GM10266 (cell line): ENCODE results near the gene PHLDA2.

Experiments
- DNase-seq: peaks from one replicate; pipeline ENCODE4 v3.0.0; 2012; ENCODE audit errors: extremely low spot score
- TF ChIP-seq, protein P1 (sequence below): IDR thresholded peaks from 2 replicates; pipeline ENCODE4 v1.5.1; 2012; ENCODE audit warnings: mild to moderate bottlenecking, low read depth; ENCODE audit not compliant: control insufficient read depth, insufficient read depth; ENCODE audit errors: missing control alignments

Gene PHLDA2

DNA sequence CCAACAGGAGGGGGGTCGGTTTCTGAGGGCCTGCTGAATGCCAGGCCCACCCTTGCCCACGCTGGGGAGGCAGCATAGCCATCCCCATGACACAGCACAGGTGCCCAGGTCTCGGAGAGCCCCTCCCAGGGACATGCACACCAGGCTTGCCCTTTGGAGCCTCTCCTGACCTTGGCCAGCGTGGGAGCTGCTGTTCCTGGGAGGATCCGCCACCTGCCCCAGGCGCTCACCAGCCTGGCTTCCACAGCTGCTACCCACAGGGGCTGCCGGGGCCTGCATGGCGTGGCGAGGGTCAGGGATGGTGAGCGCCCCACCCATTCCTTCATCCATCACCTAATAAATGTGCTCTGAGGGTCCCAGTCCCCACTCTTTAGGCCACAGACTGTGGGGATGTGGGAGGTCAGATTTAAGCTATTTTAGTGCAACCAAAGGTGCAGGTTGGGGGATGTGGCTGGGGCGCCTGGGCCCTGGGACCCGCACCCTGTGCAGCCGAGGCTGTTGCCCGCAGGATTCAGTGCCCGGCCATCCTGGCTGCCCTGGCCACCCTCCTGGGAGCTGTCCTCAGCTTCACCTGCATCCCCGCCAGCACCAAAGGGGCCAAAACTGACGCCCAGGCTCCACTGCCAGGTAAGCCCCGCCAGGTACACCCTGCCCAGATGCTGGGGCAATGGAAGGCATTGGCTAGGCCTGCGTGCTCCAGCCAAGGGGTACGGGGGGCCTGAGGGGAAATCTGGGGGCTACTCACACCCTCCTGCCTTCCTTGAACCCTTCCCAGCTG, 12.9 kb downstream of the PHLDA2 start:
- DNase-seq = no peak
- TF ChIP-seq, protein P1, sequence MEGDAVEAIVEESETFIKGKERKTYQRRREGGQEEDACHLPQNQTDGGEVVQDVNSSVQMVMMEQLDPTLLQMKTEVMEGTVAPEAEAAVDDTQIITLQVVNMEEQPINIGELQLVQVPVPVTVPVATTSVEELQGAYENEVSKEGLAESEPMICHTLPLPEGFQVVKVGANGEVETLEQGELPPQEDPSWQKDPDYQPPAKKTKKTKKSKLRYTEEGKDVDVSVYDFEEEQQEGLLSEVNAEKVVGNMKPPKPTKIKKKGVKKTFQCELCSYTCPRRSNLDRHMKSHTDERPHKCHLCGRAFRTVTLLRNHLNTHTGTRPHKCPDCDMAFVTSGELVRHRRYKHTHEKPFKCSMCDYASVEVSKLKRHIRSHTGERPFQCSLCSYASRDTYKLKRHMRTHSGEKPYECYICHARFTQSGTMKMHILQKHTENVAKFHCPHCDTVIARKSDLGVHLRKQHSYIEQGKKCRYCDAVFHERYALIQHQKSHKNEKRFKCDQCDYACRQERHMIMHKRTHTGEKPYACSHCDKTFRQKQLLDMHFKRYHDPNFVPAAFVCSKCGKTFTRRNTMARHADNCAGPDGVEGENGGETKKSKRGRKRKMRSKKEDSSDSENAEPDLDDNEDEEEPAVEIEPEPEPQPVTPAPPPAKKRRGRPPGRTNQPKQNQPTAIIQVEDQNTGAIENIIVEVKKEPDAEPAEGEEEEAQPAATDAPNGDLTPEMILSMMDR = no peak

DNA sequence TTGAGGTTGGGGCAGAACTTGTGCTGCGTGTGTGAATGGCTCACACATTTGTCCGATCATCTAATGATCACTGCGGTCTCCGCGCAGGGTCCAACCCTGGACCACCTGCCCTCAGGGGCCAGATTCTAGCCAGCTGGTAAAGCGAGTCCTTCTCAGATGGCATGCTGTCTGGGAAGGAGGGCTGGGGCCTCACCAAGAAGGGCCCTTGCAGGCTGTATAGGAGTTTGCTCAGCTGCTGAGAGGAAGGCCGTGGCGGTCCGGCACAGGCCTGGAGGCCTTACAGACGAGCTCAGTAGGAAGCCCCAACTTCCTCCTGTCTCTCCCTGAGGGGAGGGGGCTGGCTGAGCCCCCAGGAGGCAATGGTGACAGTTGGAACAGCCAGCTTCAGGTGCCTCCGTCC, 13.7 kb downstream of the PHLDA2 start:
- TF ChIP-seq, protein P1 = no peak
- no peak for DNase-seq

GRCh38 chr11:2914455-2915195, 14.6 kb downstream of the PHLDA2 start:
- DNase-seq = no peak

DNA sequence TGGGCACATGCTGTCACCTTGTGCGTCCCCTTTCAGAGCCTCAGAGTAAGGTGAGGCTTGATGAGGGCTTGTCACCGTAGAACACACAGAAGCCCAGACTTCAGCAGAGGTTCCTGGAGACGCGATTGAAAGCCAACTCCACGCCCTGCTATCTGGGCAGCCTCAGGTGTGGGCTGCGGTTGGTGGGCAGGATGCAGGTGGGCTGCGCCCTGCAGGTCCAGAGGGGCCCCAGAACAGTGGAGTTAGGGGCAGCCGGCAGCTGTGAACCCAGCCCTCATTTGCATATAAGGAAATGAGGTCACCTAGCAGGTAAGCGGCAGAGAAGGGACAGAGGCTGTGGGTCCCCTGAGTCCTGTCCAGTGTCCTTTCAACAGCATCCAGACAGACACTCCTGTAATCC, 15.4 kb downstream of the PHLDA2 start:
- DNase-seq = no peak
- TF ChIP-seq, protein P1 = no peak

More at GRCh38 chr11:2914455-2915195, 14.6 kb downstream of the PHLDA2 start:
- TF ChIP-seq, protein P1 = no peak

GRCh38 chr11:2913019-2913431, 16.2 kb downstream of the PHLDA2 start:
- DNase-seq = no peak
- TF ChIP-seq, protein P1 = no peak

DNA sequence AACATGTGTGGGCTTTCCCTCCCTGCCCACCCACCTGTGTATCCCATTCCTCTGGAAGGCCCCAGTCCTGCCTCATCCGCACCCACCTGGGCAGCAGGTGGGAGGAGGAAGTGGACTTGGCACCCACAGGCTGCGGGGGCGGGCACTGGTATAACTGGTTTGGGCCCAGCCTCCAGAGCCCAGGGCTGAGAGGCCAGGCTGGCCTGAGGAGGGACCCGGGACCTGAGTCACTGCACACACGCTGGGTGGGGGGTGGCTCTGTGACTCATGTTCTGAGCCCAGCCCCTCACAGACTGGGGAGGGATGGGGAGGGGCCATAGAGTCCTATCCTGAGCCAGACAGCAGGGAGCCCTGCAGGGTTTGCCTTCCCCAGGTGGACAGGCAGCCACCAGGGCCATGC, 16.7 kb downstream of the PHLDA2 start:
- TF ChIP-seq, protein P1 = no peak
- no peak for DNase-seq
